K562 (cell line): ENCODE data around the gene G2E3. TPM values are rescaled to one million over a fixed set of nuclear protein-coding genes. Genes with fewer than 3 reads are reported as not detected.

Experiments
- ATAC-seq: fragments of 200-7000 bp; cut with Tn5 transposase; 3 replicates; pipeline ENCODE4 v1.9.1; 2020; ENCODE audit warnings: moderate library complexity
- BruUV-seq: library from RNA; stranded (reverse); fragments of 400-500 nt; replicated peaks from 2 replicates; lab custom pipeline; 2021; lab: Mats Ljungman, UMichigan
- CTCF ChIA-PET: fragments of 300-600 bp; formaldehyde crosslinking; extraction: SDS; loops from one replicate; lab custom pipeline; 2021; ENCODE audit warnings: low intra/inter-chr PET ratio; lab: Yijun Ruan, JAX
- POLR2A ChIA-PET: fragments of 300-600, 350-650 bp; sonication (Branson Sonifier 250); formaldehyde crosslinking; extraction: SDS; loops from one replicate; lab custom pipeline; 2021; ENCODE audit warnings: antibody characterized with exemption, inconsistent platforms; lab: Yijun Ruan, JAX
- DNase-seq, 4 experiments: peaks; one replicate each; pipeline versions ENCODE4 v3.0.0 to v3.0.0-alpha.2; 2011 to 2018; ENCODE audit warnings: low spot score in 3 of 4, mixed read lengths in 3 of 4; ENCODE audit errors: extremely low read depth in 1 of 4
- FAIRE-seq: peaks from 2 replicates; lab custom pipeline; 2011; peaks lifted over from hg19 to GRCh38; lab: Jason Lieb, UNC
- H2AFZ ChIP-seq: 2 replicates; pipeline ENCODE4 v1.6.0; 2011; ENCODE audit warnings: low read depth, low read length, control low read depth, inconsistent platforms
- H3K27ac ChIP-seq: fragments of 200-600 bp; 3 replicates; pipeline ENCODE4 v1.8.0; 2011; ENCODE audit warnings: low read depth, mild to moderate bottlenecking, control low read depth, inconsistent platforms, low read length, moderate library complexity, mixed read lengths; ENCODE audit errors: extremely low read depth
- H3K27me3 ChIP-seq, 2 experiments: fragments of 300-600 bp in 1 of 2; 2 replicates in 1 of 2; 3 replicates in 1 of 2; pipeline versions ENCODE4 v1.6.0 to v1.8.0; 2011; ENCODE audit warnings: inconsistent platforms in 2 of 2, low read length in 2 of 2, mild to moderate bottlenecking in 1 of 2, mixed read lengths in 1 of 2, moderate library complexity in 1 of 2; ENCODE audit not compliant: control insufficient read depth in 2 of 2, insufficient read depth in 2 of 2
- H3K36me3 ChIP-seq: fragments of 300-600 bp; 3 replicates; pipeline ENCODE4 v1.8.0; 2011; ENCODE audit warnings: mild to moderate bottlenecking, low read length, inconsistent platforms; ENCODE audit not compliant: control insufficient read depth, insufficient read depth
- H3K4me1 ChIP-seq, 2 experiments: fragments of 200-600 bp in 1 of 2; replicated peaks in 1 of 2; 2 replicates in 1 of 2; 3 replicates in 1 of 2; pipeline versions ENCODE4 v1.5.1 to v1.8.0; 2011; ENCODE audit warnings: inconsistent platforms in 2 of 2, low read length in 2 of 2, mild to moderate bottlenecking in 1 of 2, mixed read lengths in 1 of 2, moderate library complexity in 1 of 2; ENCODE audit not compliant: control insufficient read depth in 2 of 2, insufficient read depth in 2 of 2
- H3K4me2 ChIP-seq: 2 replicates; pipeline ENCODE4 v1.6.1; 2011; ENCODE audit warnings: low read length, control low read depth, inconsistent platforms, mixed read lengths; ENCODE audit not compliant: insufficient read depth
- H3K4me3 ChIP-seq: fragments of 200-600 bp; sonication (generic), shearing (Covaris generic); 2 replicates; pipeline ENCODE4 v1.5.1; 2016; ENCODE audit warnings: control low read depth, inconsistent platforms
- H3K79me2 ChIP-seq: fragments of 200-600 bp; 3 replicates; pipeline ENCODE4 v1.8.0; 2011; ENCODE audit warnings: low read length, inconsistent platforms; ENCODE audit not compliant: control insufficient read depth, insufficient read depth
- H3K9ac ChIP-seq, 2 experiments: 2 replicates each; pipeline versions ENCODE4 v1.6.0 to v1.6.1; 2011; ENCODE audit warnings: low read depth in 2 of 2, low read length in 2 of 2, control low read depth in 1 of 2, inconsistent platforms in 1 of 2, mild to moderate bottlenecking in 1 of 2, mixed read lengths in 1 of 2; ENCODE audit not compliant: insufficient read depth in 1 of 2
- H3K9me1 ChIP-seq: one replicate; pipeline ENCODE4 v1.6.0; 2011; ENCODE audit warnings: inconsistent platforms, mild to moderate bottlenecking, low read length, moderate library complexity; ENCODE audit not compliant: control insufficient read depth, insufficient read depth
- H3K9me3 ChIP-seq: replicated peaks from 2 replicates; pipeline ENCODE4 v1.5.1; 2011; ENCODE audit warnings: low read depth, low read length, inconsistent platforms; ENCODE audit not compliant: control insufficient read depth, insufficient read depth
- H4K20me1 ChIP-seq: replicated peaks from 2 replicates; pipeline ENCODE4 v1.6.1; 2011; ENCODE audit warnings: low read length, inconsistent platforms, mixed read lengths; ENCODE audit not compliant: control insufficient read depth, insufficient read depth
- AFF1 ChIP-seq, 2 experiments: fragments of 450-650 bp; IDR thresholded peaks; 2 replicates each; pipeline ENCODE4 v1.6.1; 2018; ENCODE audit warnings: mild to moderate bottlenecking in 2 of 2, low read depth in 1 of 2; ENCODE audit not compliant: partially characterized antibody in 2 of 2
- IRF2 ChIP-seq: sonication (generic); formaldehyde crosslinking; IDR thresholded peaks from 2 replicates; pipeline ENCODE4 v1.8.1; 2022; ENCODE audit warnings: mild to moderate bottlenecking, missing genetic modification reagents
- MEIS2 ChIP-seq: fragments of 450-650 bp; IDR thresholded peaks from 2 replicates; pipeline ENCODE4 v1.6.1; 2014; ENCODE audit warnings: mild to moderate bottlenecking; ENCODE audit not compliant: partially characterized antibody
- PKNOX1 ChIP-seq: fragments of 450-650 bp; IDR thresholded peaks from 2 replicates; pipeline ENCODE4 v1.6.1; 2016
- XRCC4 ChIP-seq: IDR thresholded peaks from one replicate; pipeline ENCODE4 v1.6.1; 2011; ENCODE audit not compliant: insufficient read depth, insufficient read length; ENCODE audit errors: extremely low read depth
- WGBS: fragments of 100-300 bp; shearing (Covaris generic); methylation state at CpG from one replicate; pipeline ENCODE4 v1.1.6; 2016; ENCODE audit warnings: low coverage, mixed read lengths; ENCODE audit not compliant: insufficient coverage; ENCODE audit errors: missing lambda C conversion rate; 5-methylcytosine and 5-hydroxymethylcytosine counted together
- in situ Hi-C: fragments of 300-500 bp; cut with MboI; formaldehyde crosslinking; loops from 4 replicates; pipeline ENCODE4 v1.15.0; 2018; ENCODE audit warnings: inconsistent platforms, mixed read lengths
- intact Hi-C: fragments of 100-400 bp; cut with micrococcal nuclease; formaldehyde crosslinking; loops from 2 replicates; pipeline ENCODE4 v1.14.2; 2022
- polyA plus RNA-seq, 8 experiments: library from polyadenylated mRNA; depleted of rRNA in 4 of 8; stranded (reverse) in 5 of 8; unstranded in 3 of 8; fragments of >200 nt; fragmentation: Nextera tagmentation in 2 of 8; fragmentation: Illumina TruSeq in 1 of 8; extraction: Ambion mirVana in 2 of 8; extraction: Trizol in 1 of 8; gene quantifications; 2 replicates each; pipeline versions ENCODE4 v1.2.1 to v1.2.3, GENCODE V29; 2011 to 2014; ENCODE audit warnings: inconsistent platforms in 1 of 8, missing spikeins in 1 of 8
- total RNA-seq, 7 experiments: library from RNA; depleted of rRNA in 6 of 7; stranded (reverse); fragments of >200 nt in 6 of 7; fragmentation: Illumina TruSeq in 2 of 7; extraction: Trizol in 2 of 7; gene quantifications; 2 replicates each; pipeline versions ENCODE4 v1.2.1 to v1.2.3, GENCODE V29; 2011 to 2021; ENCODE audit warnings: low replicate concordance in 1 of 7
- TF ChIP-seq, protein P1 (sequence below), 3 experiments: IDR thresholded peaks in 2 of 3; conservative IDR thresholded peaks in 1 of 3; 2 replicates each; pipeline ENCODE4 v1.5.1; 2011 to 2012; ENCODE audit warnings: low read length in 3 of 3, mild to moderate bottlenecking in 3 of 3, control low read depth in 2 of 3, improper control_type of control experiment in 1 of 3, inconsistent platforms in 1 of 3, low read depth in 1 of 3, mixed read lengths in 1 of 3, moderate library complexity in 1 of 3; ENCODE audit not compliant: insufficient read depth in 2 of 3
- TF ChIP-seq, protein P2 (sequence below), 2 experiments: IDR thresholded peaks in 1 of 2; conservative IDR thresholded peaks in 1 of 2; 2 replicates each; pipeline ENCODE4 v1.6.1; 2016; ENCODE audit warnings: low read depth in 2 of 2, mild to moderate bottlenecking in 1 of 2, missing compliant biosample characterization in 1 of 2, missing genetic modification characterization in 1 of 2, moderate library complexity in 1 of 2

The G2E3 gene
- total and polyA plus RNA-seq, 9 of the 15 experiments (the other 6 are each of a cell fraction or from before 2014, with no cell fraction given), result 9.8 to 53.5 (median 24.7) TPM

DNA sequence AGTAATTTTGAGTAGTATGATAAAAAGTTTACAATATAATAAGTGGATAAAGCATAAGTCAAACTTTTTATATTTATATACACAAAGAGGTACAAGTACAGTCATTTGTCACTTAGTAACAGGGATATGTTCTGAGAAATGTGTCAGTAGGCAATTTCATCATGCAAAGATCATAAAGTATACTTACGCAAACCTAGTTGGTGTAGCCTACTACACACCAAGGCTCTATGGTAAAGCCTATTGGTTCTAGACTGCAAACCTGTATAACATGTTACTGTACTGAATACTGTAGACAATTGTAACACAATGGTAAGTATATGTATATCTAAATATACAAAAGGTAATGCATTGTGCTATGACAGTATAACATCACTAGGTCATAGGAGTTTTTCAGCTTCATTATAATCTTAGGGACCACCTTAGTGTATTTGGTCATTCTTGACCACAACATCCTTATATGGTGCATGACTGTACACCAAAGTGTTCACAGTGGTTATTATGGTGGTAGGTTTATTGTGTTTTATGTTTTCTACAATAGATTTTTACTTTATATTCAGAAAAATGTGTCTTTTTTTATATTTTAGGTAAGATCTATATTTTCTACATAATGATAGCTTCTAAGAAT, 48.3 kb downstream of the G2E3 start (continued):
- TF ChIP-seq AFF1 (IDR thresholded peaks at IDR 0.05; ENCODE audit: low read depth in 1 of 2, partially characterized antibody in 2 of 2) (no peak), IRF2 (no peak), XRCC4 (no peak)

- POLR2A ChIA-PET, result no interaction called here
- H3K27me3 ChIP-seq, result no peaks in the 10 kb centered on the region
- H3K36me3 ChIP-seq, result peaks cover 58% of the 10 kb centered on the region
- H3K27ac ChIP-seq, result no peak overlapping the region
- H3K9me1 ChIP-seq, result no peaks in the 10 kb centered on the region
- DNase-seq, result no peak
- no peaks in the 10 kb centered on the region for H3K4me1 ChIP-seq
- no peak overlapping the region for H3K4me2 ChIP-seq
- H3K4me3 ChIP-seq, result no peak overlapping the region
- no peak overlapping the region for H2AFZ ChIP-seq
- FAIRE-seq, result peak; percentile 15
- WGBS, result 88% methylated on average over 5 of the region's 5 CpGs
- ATAC-seq, result peak; percentile 48; the same call in 2 of the 3 replicates
- no peaks in the 10 kb centered on the region for H4K20me1 ChIP-seq
- in situ Hi-C loops (no loop called here), intact Hi-C loops (no loop called here)
- BruUV-seq, result no TSS peak
- TF ChIP-seq, protein P1, sequence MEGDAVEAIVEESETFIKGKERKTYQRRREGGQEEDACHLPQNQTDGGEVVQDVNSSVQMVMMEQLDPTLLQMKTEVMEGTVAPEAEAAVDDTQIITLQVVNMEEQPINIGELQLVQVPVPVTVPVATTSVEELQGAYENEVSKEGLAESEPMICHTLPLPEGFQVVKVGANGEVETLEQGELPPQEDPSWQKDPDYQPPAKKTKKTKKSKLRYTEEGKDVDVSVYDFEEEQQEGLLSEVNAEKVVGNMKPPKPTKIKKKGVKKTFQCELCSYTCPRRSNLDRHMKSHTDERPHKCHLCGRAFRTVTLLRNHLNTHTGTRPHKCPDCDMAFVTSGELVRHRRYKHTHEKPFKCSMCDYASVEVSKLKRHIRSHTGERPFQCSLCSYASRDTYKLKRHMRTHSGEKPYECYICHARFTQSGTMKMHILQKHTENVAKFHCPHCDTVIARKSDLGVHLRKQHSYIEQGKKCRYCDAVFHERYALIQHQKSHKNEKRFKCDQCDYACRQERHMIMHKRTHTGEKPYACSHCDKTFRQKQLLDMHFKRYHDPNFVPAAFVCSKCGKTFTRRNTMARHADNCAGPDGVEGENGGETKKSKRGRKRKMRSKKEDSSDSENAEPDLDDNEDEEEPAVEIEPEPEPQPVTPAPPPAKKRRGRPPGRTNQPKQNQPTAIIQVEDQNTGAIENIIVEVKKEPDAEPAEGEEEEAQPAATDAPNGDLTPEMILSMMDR (IDR thresholded peaks at IDR 0.05 in 2 of 3, conservative IDR thresholded peaks at IDR 0.05 in 1 of 3; ENCODE audit: insufficient read depth in 2 of 3, low read depth in 1 of 3, low read length in 3 of 3), result no peak
- TF ChIP-seq PKNOX1, result peak; percentile 40; the same call in 1 of the 2 replicates
- peak; percentile 55 for TF ChIP-seq MEIS2
- TF ChIP-seq, protein P2, sequence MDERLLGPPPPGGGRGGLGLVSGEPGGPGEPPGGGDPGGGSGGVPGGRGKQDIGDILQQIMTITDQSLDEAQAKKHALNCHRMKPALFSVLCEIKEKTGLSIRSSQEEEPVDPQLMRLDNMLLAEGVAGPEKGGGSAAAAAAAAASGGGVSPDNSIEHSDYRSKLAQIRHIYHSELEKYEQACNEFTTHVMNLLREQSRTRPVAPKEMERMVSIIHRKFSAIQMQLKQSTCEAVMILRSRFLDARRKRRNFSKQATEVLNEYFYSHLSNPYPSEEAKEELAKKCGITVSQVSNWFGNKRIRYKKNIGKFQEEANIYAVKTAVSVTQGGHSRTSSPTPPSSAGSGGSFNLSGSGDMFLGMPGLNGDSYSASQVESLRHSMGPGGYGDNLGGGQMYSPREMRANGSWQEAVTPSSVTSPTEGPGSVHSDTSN (CRISPR knock-in tag; IDR thresholded peaks at IDR 0.05; ENCODE audit: low read depth), result no peak
- TF ChIP-seq, protein P2 (tag; conservative IDR thresholded peaks at IDR 0.05; ENCODE audit: low read depth), result 0 out of 2 replicates have a peak, but pooled peaks have one; percentile 13
- CTCF ChIA-PET, result no interaction called here
- no peak overlapping the region for H3K9ac ChIP-seq
- H3K79me2 ChIP-seq, result no peaks in the 10 kb centered on the region
- H3K9me3 ChIP-seq, result no peaks in the 10 kb centered on the region
These were observed 49.6 kb downstream of the G2E3 start for GRCh38 chr14:30608533-30609006.
